HS-27A (cell line): ENCODE data around the gene CYGB.

Experiments
- DNase-seq: peaks from one replicate; pipeline ENCODE4 v3.0.0-alpha.2; 2012; ENCODE audit warnings: low read depth, missing footprints

Gene CYGB

GRCh38 chr17:76500747-76501017 lies 36.8 kb downstream of the CYGB start:
- DNase-seq, result no peak

GRCh38 chr17:76500074-76500746 lies 37.3 kb downstream of the CYGB start:
- DNase-seq, result no peak

DNA sequence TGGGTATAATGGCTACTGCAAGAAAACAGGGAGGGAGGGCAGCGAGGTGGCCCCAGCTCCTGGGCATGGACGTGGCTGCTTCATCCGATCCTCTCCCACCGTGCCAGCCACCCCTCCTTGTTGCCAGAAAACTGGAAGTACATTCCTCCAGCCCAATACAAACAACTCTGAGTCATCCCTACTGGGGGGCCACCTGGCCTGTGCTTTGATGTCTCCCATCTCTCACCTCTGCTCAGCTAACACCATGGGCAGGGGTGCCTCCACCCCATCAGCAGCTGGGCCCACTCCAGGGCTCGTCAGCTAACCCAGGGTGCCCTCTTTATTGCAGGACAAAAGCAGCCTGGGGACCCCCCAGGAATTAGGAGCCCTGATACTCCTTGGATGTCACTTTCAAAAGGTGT lies 38.2 kb downstream of the CYGB start:
- DNase-seq, result no peak

GRCh38 chr17:76498876-76499251 lies 38.6 kb downstream of the CYGB start:
- DNase-seq, result no peak

- no peak for DNase-seq
Measured at GRCh38 chr17:76497979-76498875, 39.3 kb downstream of the CYGB start.

DNA sequence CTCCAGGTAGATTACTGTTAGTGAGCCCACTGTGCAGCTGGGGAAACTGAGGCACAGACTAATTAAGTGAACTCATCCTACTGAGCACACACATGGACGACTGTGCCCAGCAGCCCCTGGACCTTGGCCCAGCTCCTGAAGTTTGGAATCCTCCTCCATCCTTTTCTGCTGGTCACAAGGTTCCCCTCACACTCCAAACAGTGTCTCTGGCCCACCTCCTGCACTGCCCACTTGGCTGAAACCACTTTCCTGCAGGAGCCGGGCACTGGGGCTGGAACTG lies 39.9 kb downstream of the CYGB start:
- DNase-seq, result no peak

DNA sequence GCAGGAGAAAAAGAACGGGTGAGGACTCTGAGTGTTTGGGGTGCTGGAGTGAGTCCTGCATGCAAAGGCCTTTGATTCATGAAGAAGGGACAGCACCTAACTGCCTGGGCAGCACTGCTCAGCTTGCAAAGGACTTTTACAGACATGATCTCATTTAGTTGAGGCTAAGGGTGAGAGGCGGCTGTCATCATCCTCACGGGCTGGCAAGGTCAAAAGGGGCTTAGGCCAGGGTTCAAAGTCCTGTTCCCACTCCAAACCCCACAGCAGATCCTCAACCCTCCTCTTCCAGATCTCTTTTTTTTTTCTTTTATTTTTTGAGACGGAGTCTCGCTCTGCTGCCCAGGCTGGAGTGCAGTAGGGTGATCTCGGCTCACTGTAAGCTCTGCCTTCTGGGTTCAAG lies 41.0 kb downstream of the CYGB start:
- DNase-seq, result no peak

DNA sequence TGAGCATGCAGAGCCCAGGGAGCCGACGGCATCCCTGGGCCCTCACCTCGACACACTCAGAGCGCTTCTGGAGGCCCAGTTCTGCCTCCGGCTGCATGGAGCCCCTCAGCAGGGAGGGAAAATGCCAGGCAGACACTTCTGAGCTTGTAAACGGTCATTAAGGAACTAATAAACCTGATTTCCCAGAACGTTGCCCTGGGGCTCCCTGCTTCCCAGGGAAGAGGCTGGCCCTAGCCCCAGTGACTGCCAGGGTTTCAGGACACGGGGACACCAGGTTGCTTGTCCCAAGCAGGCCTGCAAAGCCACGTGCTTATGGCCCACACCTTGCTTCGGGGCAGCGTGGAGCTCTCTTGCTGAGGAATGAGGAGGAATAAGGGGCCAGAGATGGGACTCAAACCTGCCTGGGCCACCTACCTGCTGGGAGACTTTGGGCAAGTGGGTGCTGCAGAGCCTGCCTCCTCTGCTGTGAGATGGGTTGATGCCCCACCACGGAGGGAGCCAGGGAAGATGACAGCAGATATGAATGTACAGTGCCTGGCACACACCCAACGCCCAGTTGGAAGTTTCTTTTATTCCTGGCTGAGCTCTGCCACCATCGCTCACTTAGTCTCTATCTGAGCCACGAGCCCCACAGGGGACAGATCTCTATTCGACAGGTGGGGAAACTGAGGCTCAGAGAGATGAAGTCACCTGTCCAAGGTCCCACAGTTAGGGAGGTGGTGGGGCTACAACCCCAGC lies 41.7 kb downstream of the CYGB start:
- no peak for DNase-seq

DNA sequence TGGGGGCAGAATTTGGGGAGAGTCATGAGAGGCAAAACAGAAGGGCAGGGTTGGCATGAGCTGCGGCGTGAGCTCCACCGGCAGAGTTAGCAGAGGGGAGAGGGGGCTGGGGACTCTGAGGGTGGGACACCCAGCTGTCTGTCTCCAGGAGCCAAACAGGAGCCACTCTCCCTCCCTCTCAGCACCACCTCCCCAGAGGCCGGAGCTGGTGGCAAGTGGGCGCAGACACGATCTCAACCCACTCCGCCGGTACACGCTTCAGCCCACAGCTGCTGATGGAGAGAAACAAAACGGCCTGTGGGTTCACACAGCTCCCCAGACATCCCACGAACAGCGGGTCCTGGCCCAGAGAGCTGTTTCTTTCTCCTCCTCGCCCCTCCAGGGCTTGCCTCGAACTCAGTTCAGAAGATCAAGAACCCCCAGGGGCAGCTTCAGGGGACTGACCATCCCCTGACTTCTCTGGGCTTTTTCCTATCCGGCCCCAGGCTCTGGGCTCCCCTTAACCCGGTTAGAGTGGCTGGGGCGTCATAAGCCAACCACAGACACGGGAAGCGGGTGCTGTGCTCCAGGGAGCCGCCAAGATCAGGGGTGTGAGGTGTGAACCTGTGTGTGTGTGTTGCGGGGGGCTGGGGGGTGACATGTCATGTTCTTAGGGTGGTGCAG lies 43.9 kb downstream of the CYGB start:
- no peak for DNase-seq

DNA sequence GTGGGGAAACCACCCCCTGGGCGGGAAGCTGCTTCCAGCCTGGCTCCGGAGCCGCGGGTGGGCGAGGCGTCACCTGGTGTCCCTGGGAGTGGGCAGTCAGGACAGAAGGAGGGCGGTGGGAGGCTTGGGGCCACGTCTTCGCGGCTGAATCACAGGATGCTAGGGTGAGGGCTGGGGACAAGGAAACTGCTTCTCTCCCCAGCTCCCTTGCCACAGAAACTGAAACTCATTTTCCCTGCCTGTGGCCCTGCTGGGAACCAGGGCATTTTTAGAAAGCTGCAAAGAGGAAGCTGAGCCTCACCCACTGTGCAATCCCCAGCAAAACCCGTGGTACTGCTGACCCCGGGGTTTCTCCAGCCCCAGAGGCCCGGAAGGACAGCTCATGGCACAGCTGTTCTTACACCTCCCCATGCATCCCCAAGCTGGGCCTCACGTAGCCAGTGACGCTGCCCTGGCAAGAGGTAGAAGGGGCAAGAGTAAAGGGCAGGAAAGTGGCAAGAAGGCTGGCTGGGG lies 44.5 kb downstream of the CYGB start:
- DNase-seq, result no peak

DNA sequence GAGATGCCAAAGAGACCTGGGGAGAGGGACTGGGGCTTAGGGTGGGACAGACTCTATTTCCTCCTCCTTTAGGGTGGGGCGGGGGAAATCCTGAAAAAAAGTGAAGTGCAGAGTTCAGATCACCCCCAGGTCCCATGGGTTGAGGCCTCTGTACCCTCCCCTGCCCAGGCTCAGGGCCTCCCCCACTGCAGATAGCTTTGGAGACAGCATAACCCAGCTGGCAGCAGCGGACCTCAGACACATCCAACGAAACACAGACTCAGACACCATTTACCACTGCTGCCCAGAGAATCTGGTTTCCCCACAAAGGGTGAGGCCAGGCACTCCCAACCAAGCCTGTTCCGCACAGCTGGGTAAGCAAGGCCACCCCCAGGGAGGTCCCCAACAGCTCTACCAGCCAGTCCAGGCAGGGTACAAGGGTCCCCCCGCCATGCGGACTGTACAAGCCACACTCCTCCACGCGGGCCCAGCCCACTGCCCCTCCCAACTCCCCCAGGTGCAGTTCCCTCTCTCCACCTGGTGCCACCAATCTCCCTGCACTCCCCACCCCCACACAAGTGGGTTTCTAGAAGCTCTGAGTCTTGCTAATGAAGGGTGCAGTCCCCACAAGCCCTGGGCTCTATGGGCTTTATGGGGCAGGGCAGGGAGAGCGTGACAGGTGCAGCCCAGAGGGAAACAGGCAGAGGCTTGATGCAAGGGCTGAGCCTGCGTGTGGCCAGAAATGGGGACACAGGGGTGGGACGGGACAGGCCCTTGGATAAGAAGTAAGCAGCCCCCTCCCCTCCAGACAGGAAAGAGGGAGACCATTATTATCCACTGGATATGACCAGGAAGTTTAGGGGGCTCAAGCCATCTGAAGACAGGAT lies 45.2 kb downstream of the CYGB start:
- DNase-seq, result no peak

DNA sequence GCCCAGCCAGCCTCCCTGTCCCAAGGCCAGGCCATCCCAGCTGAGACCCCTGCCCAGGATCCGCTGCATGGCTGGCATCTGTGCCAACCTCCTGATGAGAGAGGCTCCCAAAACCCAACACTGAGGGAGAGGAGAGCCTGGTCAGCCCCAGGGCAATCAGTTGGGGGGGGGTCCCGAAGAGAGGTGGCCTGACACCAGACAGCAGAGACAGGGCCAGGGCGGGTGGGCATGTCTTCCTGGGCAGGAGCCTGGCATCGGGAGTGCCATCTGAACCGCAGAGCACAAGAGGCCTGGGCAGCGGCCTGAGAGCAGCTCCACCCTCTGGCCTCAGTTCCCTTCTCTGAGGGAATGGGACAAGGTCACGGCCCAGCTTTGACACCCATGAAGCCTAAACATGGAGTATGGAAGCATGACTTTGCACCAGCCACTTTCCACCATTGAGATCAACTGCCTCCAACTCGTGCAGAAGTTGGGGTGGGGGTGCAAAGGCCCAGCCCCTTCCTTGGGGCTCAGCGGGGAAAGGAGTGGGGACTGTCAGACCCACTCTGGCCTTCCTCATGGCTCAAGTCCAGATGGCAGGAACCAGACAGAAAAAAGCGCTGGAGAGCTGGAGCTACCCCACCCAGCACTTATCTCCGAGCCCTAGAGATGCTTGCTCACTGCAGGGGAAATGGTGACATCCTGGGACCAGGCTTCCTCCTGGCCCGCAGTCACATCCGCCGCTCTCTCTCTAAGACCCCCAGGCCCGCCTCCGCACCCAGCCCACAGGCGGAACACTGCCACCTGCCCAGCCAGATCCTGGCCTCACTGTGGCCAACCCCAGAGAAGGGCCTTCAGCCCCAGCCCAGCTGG lies 46.0 kb downstream of the CYGB start:
- no peak for DNase-seq

DNA sequence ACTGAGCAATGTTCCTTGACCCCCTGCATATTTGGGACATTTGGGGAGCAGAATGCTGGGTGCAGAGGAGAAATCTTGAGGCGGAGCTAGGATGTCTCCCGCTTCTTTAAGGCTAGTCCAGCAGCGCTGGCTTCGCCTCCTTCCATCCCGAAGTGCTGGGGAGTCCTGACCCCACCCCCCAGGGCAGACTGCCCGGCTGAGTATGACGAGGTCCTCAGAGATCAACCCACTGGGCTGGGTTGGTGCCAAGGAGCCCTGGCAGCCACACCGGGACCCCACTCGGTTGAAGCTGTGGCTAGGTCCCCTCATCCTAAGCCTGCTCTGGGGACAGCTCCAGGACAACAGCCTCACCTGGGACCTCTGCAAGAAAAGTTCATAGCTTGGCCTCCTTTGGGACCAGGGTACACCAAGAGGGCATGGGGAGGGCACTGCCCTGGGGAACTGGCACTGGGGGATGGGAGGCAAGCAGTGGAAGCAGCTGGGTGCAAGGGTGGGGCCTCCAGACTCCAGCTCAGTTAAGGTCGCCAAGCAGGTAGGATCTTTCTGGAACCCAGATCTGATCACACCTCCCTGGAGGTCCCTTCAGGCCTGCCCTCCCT lies 47.3 kb downstream of the CYGB start:
- no peak for DNase-seq

GRCh38 chr17:76487451-76488192 lies 49.9 kb downstream of the CYGB start:
- DNase-seq, result no peak

- no peak for DNase-seq
Measured at GRCh38 chr17:76485569-76485968, 51.9 kb downstream of the CYGB start.

GRCh38 chr17:76484228-76484725 lies 53.2 kb downstream of the CYGB start:
- DNase-seq, result no peak

DNA sequence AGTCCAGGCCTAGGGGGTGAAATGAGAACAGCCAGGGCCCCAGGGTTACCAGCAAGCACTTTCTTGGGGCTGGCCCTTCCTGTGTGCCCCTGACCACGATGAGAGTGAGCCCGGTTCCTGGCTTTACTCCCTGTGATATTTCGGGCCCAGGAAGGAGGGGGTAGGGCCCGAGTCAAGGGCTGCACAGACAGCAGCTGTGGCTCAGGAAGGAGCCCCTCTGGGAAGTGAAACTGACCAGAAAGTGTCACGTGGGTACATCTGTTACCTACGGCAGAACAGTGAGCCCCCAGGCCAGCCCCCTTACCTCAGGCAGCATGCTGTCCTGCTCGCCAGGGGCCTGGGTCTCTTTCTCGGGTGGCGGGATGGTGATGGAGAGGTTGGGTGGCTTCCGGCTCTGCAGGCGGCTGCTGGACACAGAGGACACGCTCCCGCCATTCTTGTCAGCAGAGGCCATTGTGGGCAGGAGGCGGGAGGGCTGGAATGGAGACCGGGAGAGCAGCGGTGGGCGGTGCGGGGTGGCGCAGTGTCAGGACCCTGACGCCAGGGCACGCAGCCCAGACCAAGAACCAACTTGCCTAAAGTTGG lies 56.3 kb downstream of the CYGB start:
- DNase-seq, result no peak

GRCh38 chr17:76480632-76481031 lies 56.9 kb downstream of the CYGB start:
- DNase-seq, result no peak

DNA sequence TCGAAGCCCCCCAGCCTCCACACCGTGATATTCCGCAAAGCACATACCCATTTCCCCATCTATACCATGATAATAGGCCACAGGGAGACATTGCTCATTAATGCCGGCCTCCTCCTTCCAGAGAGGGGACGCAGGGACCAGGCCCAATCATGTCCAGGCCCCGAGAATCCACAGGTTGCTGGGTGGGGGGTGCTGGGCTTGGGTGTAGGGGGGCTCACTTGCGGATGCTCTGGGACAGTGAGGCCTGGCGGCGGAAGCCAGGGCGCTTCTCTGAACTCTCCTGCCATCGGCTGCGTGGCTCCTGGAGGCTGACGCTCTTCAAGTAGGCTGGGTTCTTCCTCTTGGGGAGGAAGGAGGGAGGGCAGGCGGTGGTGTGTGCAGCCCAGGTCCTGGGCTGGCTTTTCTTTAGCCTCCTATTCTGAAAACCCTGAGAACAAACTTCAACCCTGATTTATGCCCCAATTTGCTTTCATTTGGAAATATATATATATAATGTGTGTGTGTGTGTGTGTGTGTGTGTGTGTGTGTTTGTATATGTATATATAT lies 57.9 kb downstream of the CYGB start:
- no peak for DNase-seq
